Liver (tissue), 9 donors: Measurements from ENCODE around the gene MALRD1. TPM values are rescaled to one million over a fixed set of nuclear protein-coding genes. Genes with fewer than 3 reads are reported as not detected.

Source experiments
- DNase-seq: peaks from one replicate; pipeline ENCODE4 v3.0.0-alpha.2; 2017; ENCODE audit warnings: low spot score
- H3K27ac ChIP-seq, 2 donors: one replicate each; pipeline ENCODE4 v1.7.0; 2013; ENCODE audit warnings: inconsistent platforms in 2 of 2, low read length in 2 of 2, control low read depth in 1 of 2, low read depth in 1 of 2, mild to moderate bottlenecking in 1 of 2
- H3K27me3 ChIP-seq, 4 donors: one replicate each; pipeline versions ENCODE4 v1.6.1 to v1.7.0; 2013; ENCODE audit warnings: low read length in 3 of 4, inconsistent platforms in 1 of 4, mild to moderate bottlenecking in 1 of 4, moderate library complexity in 1 of 4; ENCODE audit not compliant: control insufficient read depth in 4 of 4, insufficient read depth in 4 of 4
- H3K36me3 ChIP-seq, 4 donors: one replicate each; pipeline versions ENCODE4 v1.6.1 to v1.7.0; 2013; ENCODE audit warnings: low read length in 3 of 4, mild to moderate bottlenecking in 3 of 4, low read depth in 1 of 4, moderate library complexity in 1 of 4; ENCODE audit not compliant: control insufficient read depth in 4 of 4, insufficient read depth in 3 of 4
- H3K4me1 ChIP-seq, 4 donors: one replicate each; pipeline versions ENCODE4 v1.6.1 to v1.7.0; 2013; ENCODE audit warnings: low read length in 3 of 4, mild to moderate bottlenecking in 3 of 4, moderate library complexity in 1 of 4; ENCODE audit not compliant: control insufficient read depth in 4 of 4, insufficient read depth in 4 of 4
- H3K4me3 ChIP-seq, 3 donors: one replicate each; pipeline versions ENCODE4 v1.6.1 to v1.7.0; 2013; ENCODE audit warnings: low read length in 3 of 3, control low read depth in 1 of 3, low read depth in 1 of 3, mild to moderate bottlenecking in 1 of 3
- H3K9ac ChIP-seq, 2 donors: one replicate each; pipeline ENCODE4 v1.7.0; 2013; ENCODE audit warnings: low read length in 2 of 2, mild to moderate bottlenecking in 2 of 2, moderate library complexity in 2 of 2, control low read depth in 1 of 2, low read depth in 1 of 2
- H3K9me3 ChIP-seq, 4 donors: one replicate each; pipeline versions ENCODE4 v1.6.1 to v1.7.0; 2013; ENCODE audit warnings: low read length in 3 of 4; ENCODE audit not compliant: control insufficient read depth in 4 of 4
- ATF3 ChIP-seq: IDR thresholded peaks from 2 replicates; pipeline ENCODE4 v1.6.1; 2016; ENCODE audit warnings: antibody characterized with exemption
- CTCF ChIP-seq: fragments of 150-350 bp; IDR thresholded peaks from 2 replicates; pipeline ENCODE4 v1.5.1; 2017; ENCODE audit warnings: improper control_type of control experiment, low read depth, low read length; ENCODE audit not compliant: missing input control
- EGR1 ChIP-seq, 2 donors: IDR thresholded peaks; 2 replicates each; pipeline ENCODE4 v1.6.1; 2016 to 2018; ENCODE audit warnings: antibody characterized with exemption in 2 of 2, low read depth in 2 of 2
- FOXA1 ChIP-seq: IDR thresholded peaks from 2 replicates; pipeline ENCODE4 v1.6.1; 2016; ENCODE audit warnings: antibody characterized with exemption
- FOXA2 ChIP-seq: IDR thresholded peaks from 2 replicates; pipeline ENCODE4 v1.6.1; 2016; ENCODE audit warnings: antibody characterized with exemption
- GABPA ChIP-seq, 2 donors: IDR thresholded peaks in 1 of 2; conservative IDR thresholded peaks in 1 of 2; 2 replicates each; pipeline ENCODE4 v1.6.1; 2016; ENCODE audit warnings: antibody characterized with exemption in 2 of 2, mild to moderate bottlenecking in 1 of 2, moderate library complexity in 1 of 2
- HNF4A ChIP-seq, 2 donors: conservative IDR thresholded peaks; 2 replicates each; pipeline ENCODE4 v1.6.1; 2016; ENCODE audit warnings: antibody characterized with exemption in 2 of 2, mild to moderate bottlenecking in 2 of 2
- HNF4G ChIP-seq: IDR thresholded peaks from 2 replicates; pipeline ENCODE4 v1.6.1; 2016; ENCODE audit warnings: antibody characterized with exemption
- JUND ChIP-seq, 2 donors: IDR thresholded peaks; 2 replicates each; pipeline ENCODE4 v1.6.1; 2016; ENCODE audit warnings: antibody characterized with exemption in 2 of 2
- MAX ChIP-seq: IDR thresholded peaks from 2 replicates; pipeline ENCODE4 v1.6.1; 2016; ENCODE audit warnings: antibody characterized with exemption
- RAD21 ChIP-seq, 2 donors: IDR thresholded peaks; 2 replicates each; pipeline ENCODE4 v1.6.1; 2016; ENCODE audit warnings: antibody characterized with exemption in 2 of 2, mild to moderate bottlenecking in 2 of 2
- RXRA ChIP-seq, 2 donors: IDR thresholded peaks; 2 replicates each; pipeline ENCODE4 v1.6.1; 2017 to 2018; ENCODE audit warnings: antibody characterized with exemption in 2 of 2, mild to moderate bottlenecking in 1 of 2
- SP1 ChIP-seq: IDR thresholded peaks from 2 replicates; pipeline ENCODE4 v1.6.1; 2018; ENCODE audit warnings: antibody characterized with exemption, mild to moderate bottlenecking
- TAF1 ChIP-seq: conservative IDR thresholded peaks from 2 replicates; pipeline ENCODE4 v1.6.1; 2016; ENCODE audit warnings: antibody characterized with exemption, mild to moderate bottlenecking
- YY1 ChIP-seq: IDR thresholded peaks from 2 replicates; pipeline ENCODE4 v1.6.1; 2016; ENCODE audit warnings: antibody characterized with exemption, mild to moderate bottlenecking
- ZBTB33 ChIP-seq: IDR thresholded peaks from 2 replicates; pipeline ENCODE4 v1.6.1; 2016; ENCODE audit warnings: antibody characterized with exemption
- WGBS: extraction: QIAGEN DNeasy Blood & Tissue Kit; methylation state at CpG from one replicate; pipeline ENCODE4 v1.1.7; 2013; 5-methylcytosine and 5-hydroxymethylcytosine counted together
- polyA plus RNA-seq, 2 donors: library from polyadenylated mRNA; stranded (reverse) in 1 of 2; unstranded in 1 of 2; fragments of 200-250 nt in 1 of 2; fragments of >200 nt in 1 of 2; fragmentation: Nextera tagmentation in 1 of 2; extraction: Ambion mirVana in 1 of 2; gene quantifications; one replicate each; pipeline versions ENCODE4 v1.2.1 to v1.2.3, GENCODE V29; 2013 to 2015
- total RNA-seq, 2 donors: library from RNA; depleted of rRNA; stranded (reverse); fragments of >200 nt; gene quantifications; one replicate each; pipeline ENCODE4 v1.2.3, GENCODE V29; 2014
- TF ChIP-seq, protein P1 (sequence below): IDR thresholded peaks from 2 replicates; pipeline ENCODE4 v1.6.1; 2016; ENCODE audit warnings: antibody characterized with exemption, mild to moderate bottlenecking
- donor health status: healthy.
- donor health status: healthy.
- donor health status: healthy.
- donor health status: healthy.
- donor health status: healthy.

The MALRD1 gene
- total and polyA plus RNA-seq, 4 donors: 0.37 to 0.59 TPM; not detected in 2

DNA sequence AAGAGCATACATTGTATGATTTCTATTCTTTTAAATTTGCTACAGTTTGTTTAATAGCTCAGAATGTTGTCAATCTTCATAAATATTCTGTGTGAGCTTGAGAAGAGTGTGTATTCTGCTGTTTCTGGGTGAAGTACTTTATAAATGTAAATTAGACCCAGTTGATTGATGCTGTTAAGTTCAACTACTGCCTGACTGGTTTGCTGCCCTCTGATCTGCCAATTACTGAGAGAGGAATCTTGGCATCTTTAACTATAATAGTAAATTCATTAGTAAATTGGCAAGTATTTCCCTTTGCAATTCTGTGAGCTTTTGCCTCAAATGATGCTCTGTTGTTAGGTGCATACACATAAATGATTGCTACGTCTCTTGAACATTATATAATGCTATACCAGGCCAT, 512.6 kb downstream of the MALRD1 start:
- no peaks in the 10 kb centered on the region for H3K4me1 ChIP-seq
- no peak for DNase-seq
- TF ChIP-seq GABPA (IDR thresholded peaks at IDR 0.05 in 1 of 2, conservative IDR thresholded peaks at IDR 0.05 in 1 of 2) (no peak), SP1 (no peak), HNF4A (conservative IDR thresholded peaks at IDR 0.05) (no peak), ATF3 (no peak), RAD21 (IDR thresholded peaks at IDR 0.05) (no peak), MAX (no peak)
- no peaks in the 10 kb centered on the region for H3K9me3 ChIP-seq
- no peak overlapping the region for H3K9ac ChIP-seq
- H3K27me3 ChIP-seq: no peaks in the 10 kb centered on the region
- 86% methylated on average over 1 of the region's 1 CpG for WGBS
- H3K36me3 ChIP-seq: no peaks in the 10 kb centered on the region
- H3K27ac ChIP-seq: no peak overlapping the region
- H3K4me3 ChIP-seq: no peak overlapping the region

DNA sequence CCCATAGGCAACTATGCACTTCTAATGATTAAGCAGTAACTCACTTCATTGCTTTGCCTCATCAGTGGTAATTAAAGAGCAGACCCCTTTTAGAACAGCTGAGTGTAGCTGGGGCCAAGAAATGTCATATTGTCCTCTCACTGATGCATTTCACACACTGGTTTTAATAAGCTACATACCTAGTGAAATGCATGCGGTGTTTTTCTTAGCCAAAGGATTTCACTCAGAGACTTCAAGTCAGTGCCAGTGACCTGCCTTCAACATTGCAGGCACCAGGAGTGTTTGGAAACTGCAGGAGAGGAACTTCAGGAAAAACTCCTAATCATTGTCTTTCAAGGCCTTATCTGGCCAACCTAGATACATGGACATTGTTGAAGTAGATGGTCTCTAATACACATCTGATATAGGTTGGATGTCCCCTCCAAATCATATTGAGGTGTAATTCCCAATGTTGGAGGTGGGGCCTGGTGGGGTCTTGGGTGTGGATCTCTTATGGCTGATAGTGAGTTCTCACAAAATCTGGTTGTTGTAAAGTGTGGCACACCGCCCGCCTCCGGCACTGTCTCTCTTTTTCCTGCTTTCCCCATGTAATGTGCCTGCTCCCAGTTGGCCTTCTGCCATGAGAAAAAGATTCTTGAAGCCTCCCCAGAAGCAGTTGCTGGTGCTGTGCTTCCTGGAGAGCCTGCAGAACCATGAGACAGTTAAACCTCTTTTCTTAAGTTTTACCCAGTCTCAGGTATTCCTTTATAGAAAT, 515.0 kb downstream of the MALRD1 start:
- H3K27me3 ChIP-seq: no peaks in the 10 kb centered on the region
- H3K9me3 ChIP-seq: no peaks in the 10 kb centered on the region
- DNase-seq: no peak
- no peaks in the 10 kb centered on the region for H3K4me1 ChIP-seq
- TF ChIP-seq RXRA (IDR thresholded peaks at IDR 0.05) (no peak), RAD21 (IDR thresholded peaks at IDR 0.05) (no peak), GABPA (IDR thresholded peaks at IDR 0.05 in 1 of 2, conservative IDR thresholded peaks at IDR 0.05 in 1 of 2) (no peak), HNF4G (no peak), FOXA1 (no peak), ZBTB33 (no peak), JUND (IDR thresholded peaks at IDR 0.05) (no peak), TAF1 (no peak), EGR1 (IDR thresholded peaks at IDR 0.05; ENCODE audit: low read depth in 2 of 2) (no peak), CTCF (no peak), MAX (no peak), SP1 (no peak), FOXA2 (no peak), YY1 (no peak)
- TF ChIP-seq, protein P1, sequence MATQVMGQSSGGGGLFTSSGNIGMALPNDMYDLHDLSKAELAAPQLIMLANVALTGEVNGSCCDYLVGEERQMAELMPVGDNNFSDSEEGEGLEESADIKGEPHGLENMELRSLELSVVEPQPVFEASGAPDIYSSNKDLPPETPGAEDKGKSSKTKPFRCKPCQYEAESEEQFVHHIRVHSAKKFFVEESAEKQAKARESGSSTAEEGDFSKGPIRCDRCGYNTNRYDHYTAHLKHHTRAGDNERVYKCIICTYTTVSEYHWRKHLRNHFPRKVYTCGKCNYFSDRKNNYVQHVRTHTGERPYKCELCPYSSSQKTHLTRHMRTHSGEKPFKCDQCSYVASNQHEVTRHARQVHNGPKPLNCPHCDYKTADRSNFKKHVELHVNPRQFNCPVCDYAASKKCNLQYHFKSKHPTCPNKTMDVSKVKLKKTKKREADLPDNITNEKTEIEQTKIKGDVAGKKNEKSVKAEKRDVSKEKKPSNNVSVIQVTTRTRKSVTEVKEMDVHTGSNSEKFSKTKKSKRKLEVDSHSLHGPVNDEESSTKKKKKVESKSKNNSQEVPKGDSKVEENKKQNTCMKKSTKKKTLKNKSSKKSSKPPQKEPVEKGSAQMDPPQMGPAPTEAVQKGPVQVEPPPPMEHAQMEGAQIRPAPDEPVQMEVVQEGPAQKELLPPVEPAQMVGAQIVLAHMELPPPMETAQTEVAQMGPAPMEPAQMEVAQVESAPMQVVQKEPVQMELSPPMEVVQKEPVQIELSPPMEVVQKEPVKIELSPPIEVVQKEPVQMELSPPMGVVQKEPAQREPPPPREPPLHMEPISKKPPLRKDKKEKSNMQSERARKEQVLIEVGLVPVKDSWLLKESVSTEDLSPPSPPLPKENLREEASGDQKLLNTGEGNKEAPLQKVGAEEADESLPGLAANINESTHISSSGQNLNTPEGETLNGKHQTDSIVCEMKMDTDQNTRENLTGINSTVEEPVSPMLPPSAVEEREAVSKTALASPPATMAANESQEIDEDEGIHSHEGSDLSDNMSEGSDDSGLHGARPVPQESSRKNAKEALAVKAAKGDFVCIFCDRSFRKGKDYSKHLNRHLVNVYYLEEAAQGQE: no peak
- H3K36me3 ChIP-seq: no peaks in the 10 kb centered on the region
- no peak overlapping the region for H3K4me3 ChIP-seq
- WGBS: 89% methylated on average over 4 of the region's 4 CpGs
- no peak overlapping the region for H3K9ac ChIP-seq
- H3K27ac ChIP-seq: no peak overlapping the region
